ENCODE results near the gene CREG1. TPM values are rescaled to one million over a fixed set of nuclear protein-coding genes. Genes with fewer than 3 reads are reported as not detected.

Gene CREG1
- total RNA-seq, 2 donors from 2014 or later, result 81.1 to 100 TPM

- WGBS, 2 donors, result 73 to 83% methylated on average over 18 to 19 of the region's 19 CpGs
- H3K4me1 ChIP-seq, result no peaks in the 10 kb centered on the region
- DNase-seq (no peak), ATAC-seq (no peak)
- H3K27ac ChIP-seq, result no peak overlapping the region
- H3K4me3 ChIP-seq, result no peak overlapping the region
- H3K36me3 ChIP-seq (replicated peaks in 1 of 2; ENCODE audit: insufficient read depth in 1 of 2, low read depth in 2 of 2), result no peaks in the 10 kb centered on the region
- intact Hi-C loops (cut with DNase I), result loop anchor here (10.0 kb wide), 1 partner anchor 442 kb away; no protein-coding TSS in a partner anchor
- peaks cover 0 to 3% of the 10 kb centered on the region in 2 donors for H3K27me3 ChIP-seq
- H3K9me3 ChIP-seq, result no peaks in the 10 kb centered on the region
- TF ChIP-seq, protein P1, sequence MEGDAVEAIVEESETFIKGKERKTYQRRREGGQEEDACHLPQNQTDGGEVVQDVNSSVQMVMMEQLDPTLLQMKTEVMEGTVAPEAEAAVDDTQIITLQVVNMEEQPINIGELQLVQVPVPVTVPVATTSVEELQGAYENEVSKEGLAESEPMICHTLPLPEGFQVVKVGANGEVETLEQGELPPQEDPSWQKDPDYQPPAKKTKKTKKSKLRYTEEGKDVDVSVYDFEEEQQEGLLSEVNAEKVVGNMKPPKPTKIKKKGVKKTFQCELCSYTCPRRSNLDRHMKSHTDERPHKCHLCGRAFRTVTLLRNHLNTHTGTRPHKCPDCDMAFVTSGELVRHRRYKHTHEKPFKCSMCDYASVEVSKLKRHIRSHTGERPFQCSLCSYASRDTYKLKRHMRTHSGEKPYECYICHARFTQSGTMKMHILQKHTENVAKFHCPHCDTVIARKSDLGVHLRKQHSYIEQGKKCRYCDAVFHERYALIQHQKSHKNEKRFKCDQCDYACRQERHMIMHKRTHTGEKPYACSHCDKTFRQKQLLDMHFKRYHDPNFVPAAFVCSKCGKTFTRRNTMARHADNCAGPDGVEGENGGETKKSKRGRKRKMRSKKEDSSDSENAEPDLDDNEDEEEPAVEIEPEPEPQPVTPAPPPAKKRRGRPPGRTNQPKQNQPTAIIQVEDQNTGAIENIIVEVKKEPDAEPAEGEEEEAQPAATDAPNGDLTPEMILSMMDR (IDR thresholded peaks at IDR 0.05), result no peak
- no peak for TF ChIP-seq POLR2A (IDR thresholded peaks at IDR 0.05)
Observed at GRCh38 chr1:167516404-167517388, 36.9 kb downstream of the CREG1 start.

DNA sequence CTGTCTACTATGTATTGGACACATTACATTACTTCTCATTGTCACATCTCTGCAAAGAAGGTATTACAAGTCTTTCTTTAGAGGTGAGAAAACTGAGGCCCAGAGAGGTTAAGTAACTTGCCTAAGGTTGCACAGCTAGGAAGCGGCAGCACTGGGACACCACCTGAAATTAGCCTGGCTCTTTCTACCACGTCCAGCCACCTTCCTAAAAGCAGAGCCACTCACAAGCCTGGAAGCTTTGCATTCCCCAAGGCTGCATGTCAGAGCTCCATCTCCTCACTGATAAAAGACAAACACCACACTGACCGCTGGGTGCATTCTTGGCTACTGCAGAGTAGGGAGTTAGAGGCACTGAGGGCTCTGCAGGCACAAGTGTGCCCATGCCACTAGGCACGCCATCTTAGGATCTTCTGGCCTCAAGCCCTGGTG lies 37.7 kb downstream of the CREG1 start:
- intact Hi-C loops (cut with DNase I), result loop anchor here (10.0 kb wide), 1 partner anchor 441 kb away; no protein-coding TSS in a partner anchor
- ATAC-seq, result no peak
- H3K4me1 ChIP-seq, result no peaks in the 10 kb centered on the region
- no peaks in the 10 kb centered on the region for H3K9me3 ChIP-seq
- peaks cover 0 to 3% of the 10 kb centered on the region in 2 donors for H3K27me3 ChIP-seq
- H3K36me3 ChIP-seq (replicated peaks in 1 of 2; ENCODE audit: insufficient read depth in 1 of 2, low read depth in 2 of 2), result no peaks in the 10 kb centered on the region
- WGBS, 2 donors, result 84 to 86% methylated on average over 4 of the region's 4 CpGs
- H3K4me3 ChIP-seq, result no peak overlapping the region
- no peak for TF ChIP-seq POLR2A (IDR thresholded peaks at IDR 0.05)
- TF ChIP-seq, protein P1 (IDR thresholded peaks at IDR 0.05), result no peak
- no peak overlapping the region for H3K27ac ChIP-seq
- no peak for DNase-seq

DNA sequence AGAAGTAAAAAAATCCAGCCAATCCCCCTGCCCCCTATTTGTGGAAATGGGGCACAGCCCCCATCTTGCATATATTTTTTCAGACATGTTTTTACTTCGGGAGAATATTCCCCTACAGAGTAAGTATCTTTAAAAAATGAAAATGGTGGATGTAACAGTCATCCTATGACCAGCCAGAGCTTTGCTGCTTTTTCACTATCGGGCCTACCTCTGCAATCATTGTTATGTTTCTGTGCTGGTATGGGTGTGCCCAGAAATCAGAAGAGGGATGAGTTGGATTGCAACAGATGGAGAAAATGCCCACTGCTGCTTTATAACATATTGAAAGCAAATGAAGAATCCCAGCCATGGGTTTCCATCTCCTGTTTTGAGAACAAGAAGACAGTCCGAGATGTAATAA lies 38.1 kb downstream of the CREG1 start:
- TF ChIP-seq, protein P1 (IDR thresholded peaks at IDR 0.05), result no peak
- no peak for TF ChIP-seq POLR2A (IDR thresholded peaks at IDR 0.05)
- Histone ChIP-seq H3K4me1 (no peaks in the 10 kb centered on the region), H3K27me3 (peaks cover 0 to 3% of the 10 kb centered on the region in 2 donors), H3K4me3 (no peak overlapping the region), H3K36me3 (replicated peaks in 1 of 2; ENCODE audit: insufficient read depth in 1 of 2, low read depth in 2 of 2) (no peaks in the 10 kb centered on the region), H3K27ac (no peak overlapping the region), H3K9me3 (no peaks in the 10 kb centered on the region)
- intact Hi-C loops (cut with DNase I), result loop anchor here (10.0 kb wide), 1 partner anchor 441 kb away; no protein-coding TSS in a partner anchor
- 81 to 83% methylated on average over 3 of the region's 3 CpGs for WGBS, 2 donors
- no peak for ATAC-seq
- no peak for DNase-seq

GRCh38 chr1:167514288-167514687 lies 39.3 kb downstream of the CREG1 start:
- intact Hi-C loops (cut with DNase I), result loop anchor here (10.0 kb wide), 1 partner anchor 439 kb away; no protein-coding TSS in a partner anchor
- Histone ChIP-seq H3K4me1 (no peaks in the 10 kb centered on the region), H3K27me3 (peaks cover 0 to 3% of the 10 kb centered on the region in 2 donors), H3K4me3 (no peak overlapping the region), H3K27ac (no peak overlapping the region), H3K36me3 (replicated peaks in 1 of 2; ENCODE audit: insufficient read depth in 1 of 2, low read depth in 2 of 2) (no peaks in the 10 kb centered on the region), H3K9me3 (no peaks in the 10 kb centered on the region)
- ATAC-seq (no peak), DNase-seq (no peak)
- WGBS, 2 donors, result 84 to 88% methylated on average over 9 of the region's 9 CpGs
- TF ChIP-seq POLR2A (IDR thresholded peaks at IDR 0.05), result no peak
- TF ChIP-seq, protein P1 (IDR thresholded peaks at IDR 0.05), result no peak

All from body of pancreas (tissue), 4 donors.